Neural progenitor cell (in vitro differentiated cells): Measurements from ENCODE around the gene EPB41L4B.

ENCODE experiments used
- CTCF ChIP-seq: fragments of 200-600 bp; sonication (generic); IDR thresholded peaks from 2 replicates; pipeline ENCODE4 v1.5.1; 2017; ENCODE audit warnings: antibody characterized with exemption, mild to moderate bottlenecking
- EZH2phosphoT487 ChIP-seq: fragments of 200-600 bp; sonication (generic); IDR thresholded peaks from 2 replicates; pipeline ENCODE4 v1.6.1; 2017; ENCODE audit warnings: antibody characterized with exemption

DNA sequence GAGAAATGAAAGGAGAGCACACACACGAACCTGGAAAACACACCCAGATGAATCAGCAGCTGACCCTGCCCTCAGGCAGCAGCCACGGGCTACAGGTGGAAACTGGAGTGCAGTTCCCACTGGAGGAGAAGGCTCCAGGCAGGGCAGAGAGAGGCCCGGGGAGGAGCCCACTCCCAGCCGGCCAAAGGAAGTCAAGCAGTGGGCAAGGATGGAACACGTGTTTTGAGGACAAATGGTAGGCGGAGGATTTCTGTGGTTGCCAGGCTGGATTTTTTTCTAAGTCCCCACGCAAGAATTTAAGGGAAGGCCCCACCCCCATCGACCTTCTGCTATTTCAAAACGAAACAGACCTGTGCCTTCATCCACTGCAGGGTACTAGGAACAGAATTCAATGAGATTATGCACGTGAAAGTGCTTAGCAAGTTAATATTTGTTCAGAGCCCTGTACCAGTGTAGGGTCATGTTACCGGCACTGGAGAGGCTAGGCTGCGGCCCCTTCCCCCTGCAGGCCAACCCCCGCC, 6.8 kb downstream of the EPB41L4B start:
- TF ChIP-seq CTCF (no peak), EZH2phosphoT487 (no peak)
